Measurements from ENCODE around the gene MIOS. TPM values are rescaled to one million over a fixed set of nuclear protein-coding genes. Genes with fewer than 3 reads are reported as not detected.

Gene MIOS
- total RNA-seq: 27.8 TPM
- long read RNA-seq, transcript MIOS-201 (13 exons, 3,453 nt): major isoform, 5 of 56 reads
- long read RNA-seq, partial matches to known transcripts: 11 of 56 reads
- long read RNA-seq, other reads (novel, unspliced or antisense): 36 of 56 reads

DNA sequence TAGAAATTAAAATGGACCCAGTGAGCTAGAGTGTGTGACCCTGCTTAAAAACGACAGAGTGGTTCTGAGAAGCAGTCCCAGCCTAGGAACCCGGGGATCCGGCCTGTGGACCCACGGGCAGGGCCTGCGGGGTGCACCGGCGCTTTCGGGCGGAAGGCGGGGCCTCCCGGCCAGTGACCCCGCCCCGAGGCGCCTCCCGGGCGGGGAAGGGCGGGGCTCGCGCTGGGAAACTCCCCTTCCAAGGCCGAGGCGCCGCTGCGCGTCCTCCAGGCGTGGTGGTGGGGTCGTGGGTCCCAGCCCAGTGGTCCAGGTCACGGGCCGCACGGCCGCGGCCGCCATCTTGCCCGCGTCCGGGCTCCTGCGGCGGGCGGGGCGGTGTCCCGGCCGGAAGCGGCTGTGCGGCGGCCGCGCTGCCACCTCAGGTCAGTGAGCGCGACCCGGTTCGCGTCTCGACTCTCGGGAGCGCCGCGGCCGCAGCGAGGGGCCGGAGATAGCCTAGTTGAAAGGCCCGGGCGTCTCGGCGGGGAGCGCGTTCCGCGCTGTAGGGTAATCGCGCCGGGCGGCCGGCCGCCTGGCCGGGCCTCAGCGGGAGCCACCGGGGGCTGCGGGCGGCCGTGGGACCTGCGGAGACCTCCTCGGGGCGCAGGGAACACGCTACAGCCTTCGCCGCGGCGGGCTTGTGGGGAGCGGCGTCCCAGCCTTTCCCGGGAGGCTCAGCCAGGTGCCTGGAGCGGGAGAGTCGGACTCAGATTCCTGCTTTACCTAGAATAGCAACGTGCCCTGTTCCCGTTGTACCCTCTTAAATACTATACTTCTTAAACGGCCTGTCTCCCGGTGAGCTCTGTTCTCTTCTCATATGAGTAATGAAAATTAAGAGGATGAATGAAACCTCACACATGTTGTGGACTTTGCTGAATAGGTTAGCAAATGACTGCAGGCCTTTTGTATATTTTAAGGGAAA is at the start of gene MIOS:
Gene MIOS, plus strand, starts transcription at position 234 of the 961 bp plus-strand sequence. CDS start 5,592 bp downstream, outside the sequence.
- H3K36me3 ChIP-seq: no peaks in the 10 kb centered on the region
- peaks cover 17% of the 10 kb centered on the region for H3K4me1 ChIP-seq
- DNase-seq: peak; percentile 95
- H3K27me3 ChIP-seq: no peaks in the 10 kb centered on the region
- peak; percentile 97 for ATAC-seq
- intact Hi-C loops (cut with DNase I): no loop called here
- H3K27ac ChIP-seq: peak within 1 kb of the TSS; percentile 90
- H3K4me3 ChIP-seq: peak within 1 kb of the TSS; percentile 74
- no peaks in the 10 kb centered on the region for H3K9me3 ChIP-seq
- TF ChIP-seq, protein P1, sequence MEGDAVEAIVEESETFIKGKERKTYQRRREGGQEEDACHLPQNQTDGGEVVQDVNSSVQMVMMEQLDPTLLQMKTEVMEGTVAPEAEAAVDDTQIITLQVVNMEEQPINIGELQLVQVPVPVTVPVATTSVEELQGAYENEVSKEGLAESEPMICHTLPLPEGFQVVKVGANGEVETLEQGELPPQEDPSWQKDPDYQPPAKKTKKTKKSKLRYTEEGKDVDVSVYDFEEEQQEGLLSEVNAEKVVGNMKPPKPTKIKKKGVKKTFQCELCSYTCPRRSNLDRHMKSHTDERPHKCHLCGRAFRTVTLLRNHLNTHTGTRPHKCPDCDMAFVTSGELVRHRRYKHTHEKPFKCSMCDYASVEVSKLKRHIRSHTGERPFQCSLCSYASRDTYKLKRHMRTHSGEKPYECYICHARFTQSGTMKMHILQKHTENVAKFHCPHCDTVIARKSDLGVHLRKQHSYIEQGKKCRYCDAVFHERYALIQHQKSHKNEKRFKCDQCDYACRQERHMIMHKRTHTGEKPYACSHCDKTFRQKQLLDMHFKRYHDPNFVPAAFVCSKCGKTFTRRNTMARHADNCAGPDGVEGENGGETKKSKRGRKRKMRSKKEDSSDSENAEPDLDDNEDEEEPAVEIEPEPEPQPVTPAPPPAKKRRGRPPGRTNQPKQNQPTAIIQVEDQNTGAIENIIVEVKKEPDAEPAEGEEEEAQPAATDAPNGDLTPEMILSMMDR (IDR thresholded peaks at IDR 0.05): no peak

DNA sequence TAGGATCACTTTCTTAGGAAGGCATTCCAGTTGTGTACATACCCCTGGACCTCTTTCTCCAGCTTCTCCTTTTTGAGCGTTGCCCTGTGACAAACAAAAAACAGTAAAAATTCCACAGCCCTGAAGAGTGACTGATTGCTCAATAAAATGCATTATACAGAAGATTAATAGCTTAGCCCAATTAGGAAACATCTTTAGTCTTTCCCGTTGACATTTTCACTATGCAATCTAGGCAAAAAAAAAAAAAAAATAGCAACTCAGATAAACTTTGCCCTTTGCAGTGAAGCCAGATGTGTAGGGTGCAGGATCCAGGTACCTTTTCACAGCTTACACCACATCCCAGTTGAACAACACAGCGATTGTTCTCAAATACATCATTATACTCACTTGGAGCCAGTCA is 48.9 kb upstream of the MIOS start:
- Histone ChIP-seq H3K36me3 (no peaks in the 10 kb centered on the region), H3K4me1 (no peaks in the 10 kb centered on the region), H3K27ac (no peak overlapping the region), H3K27me3 (no peaks in the 10 kb centered on the region), H3K4me3 (no peak overlapping the region), H3K9me3 (no peaks in the 10 kb centered on the region)
- no peak for DNase-seq
- TF ChIP-seq, protein P1 (IDR thresholded peaks at IDR 0.05): no peak
- intact Hi-C loops (cut with DNase I): no loop called here
- no peak for ATAC-seq

DNA sequence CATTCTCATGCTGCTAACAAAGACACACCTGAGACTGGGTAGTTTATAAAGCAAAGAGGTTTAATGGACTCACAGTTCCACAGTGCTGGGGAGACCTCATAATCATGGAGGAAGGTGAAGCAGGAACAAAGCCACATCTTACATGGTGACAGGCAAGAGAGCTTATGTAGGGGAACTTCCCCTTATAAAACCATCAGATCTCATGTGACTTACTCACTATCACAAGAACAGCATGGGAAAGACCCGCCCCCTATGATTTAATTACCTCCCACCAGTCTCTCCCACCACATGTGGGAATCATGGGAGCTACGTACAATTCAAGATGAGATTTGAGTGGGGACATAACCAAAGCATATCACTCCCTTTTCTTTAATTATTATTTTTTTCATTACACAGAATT is 47.6 kb upstream of the MIOS start:
- Histone ChIP-seq H3K27ac (no peak overlapping the region), H3K4me3 (no peak overlapping the region), H3K4me1 (no peaks in the 10 kb centered on the region), H3K27me3 (no peaks in the 10 kb centered on the region), H3K9me3 (no peaks in the 10 kb centered on the region), H3K36me3 (no peaks in the 10 kb centered on the region)
- intact Hi-C loops (cut with DNase I): no loop called here
- TF ChIP-seq, protein P1 (IDR thresholded peaks at IDR 0.05): no peak
- ATAC-seq: no peak
- no peak for DNase-seq

DNA sequence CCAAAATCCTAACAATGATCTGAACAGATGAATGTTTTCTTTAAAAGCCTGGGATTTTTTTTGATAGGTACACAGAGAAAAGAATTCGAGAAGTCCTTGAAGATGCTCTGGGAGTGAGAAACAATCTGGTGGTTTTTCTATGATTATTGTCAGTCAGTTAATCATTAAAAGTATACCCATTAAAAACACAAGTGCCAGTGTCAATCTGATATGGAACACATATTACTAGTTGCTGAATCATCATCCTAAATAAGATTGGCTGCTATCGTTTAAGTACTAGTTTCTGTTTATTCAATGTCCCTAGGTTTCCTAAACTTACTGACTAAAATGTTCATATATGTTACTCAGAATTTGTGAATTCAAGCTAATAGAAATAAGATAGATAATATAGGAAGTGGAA is 47.2 kb upstream of the MIOS start:
- Histone ChIP-seq H3K4me1 (no peaks in the 10 kb centered on the region), H3K36me3 (no peaks in the 10 kb centered on the region), H3K27me3 (no peaks in the 10 kb centered on the region), H3K4me3 (no peak overlapping the region), H3K27ac (no peak overlapping the region), H3K9me3 (no peaks in the 10 kb centered on the region)
- ATAC-seq (no peak), DNase-seq (no peak)
- intact Hi-C loops (cut with DNase I): no loop called here
- TF ChIP-seq, protein P1 (IDR thresholded peaks at IDR 0.05): no peak

DNA sequence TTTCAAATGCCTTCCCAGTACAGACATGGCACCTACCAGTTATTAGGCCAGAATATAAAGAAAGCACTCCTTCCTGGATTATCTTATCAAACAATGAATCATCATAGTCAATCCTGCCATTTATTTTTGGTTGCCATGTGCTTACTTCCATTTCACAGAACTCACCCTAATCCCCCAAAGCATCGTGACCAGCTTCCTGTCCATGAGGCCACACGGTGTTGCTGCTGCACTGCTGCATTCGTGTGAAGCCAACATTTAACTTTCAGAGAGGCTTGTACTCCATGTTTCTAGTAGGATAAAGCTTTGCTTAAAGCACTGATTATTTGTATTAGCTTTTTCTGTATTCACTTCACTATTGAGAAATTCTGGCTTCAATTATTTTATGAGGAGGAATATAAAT is 45.4 kb upstream of the MIOS start:
- H3K9me3 ChIP-seq: no peaks in the 10 kb centered on the region
- intact Hi-C loops (cut with DNase I): no loop called here
- ATAC-seq (no peak), DNase-seq (no peak)
- H3K36me3 ChIP-seq: no peaks in the 10 kb centered on the region
- no peaks in the 10 kb centered on the region for H3K4me1 ChIP-seq
- H3K4me3 ChIP-seq: no peak overlapping the region
- H3K27me3 ChIP-seq: no peaks in the 10 kb centered on the region
- no peak overlapping the region for H3K27ac ChIP-seq
- TF ChIP-seq, protein P1 (IDR thresholded peaks at IDR 0.05): no peak
